Epithelial cell of prostate (primary cell): Measurements from ENCODE around the gene TPO.
"Not testable (repeated sequence)": the region's sequence is repeated elsewhere in the genome, so short reads cannot be mapped to it uniquely, and the experiment has no call there.

Source experiments
- DNase-seq: peaks from one replicate; pipeline ENCODE4 v3.0.0-alpha.2; 2011; ENCODE audit warnings: low read depth, low spot score
- H3K27ac ChIP-seq: fragments of 450-650 bp; 2 replicates; pipeline ENCODE4 v1.5.1; 2017; ENCODE audit warnings: mild to moderate bottlenecking

TPO gene

DNA sequence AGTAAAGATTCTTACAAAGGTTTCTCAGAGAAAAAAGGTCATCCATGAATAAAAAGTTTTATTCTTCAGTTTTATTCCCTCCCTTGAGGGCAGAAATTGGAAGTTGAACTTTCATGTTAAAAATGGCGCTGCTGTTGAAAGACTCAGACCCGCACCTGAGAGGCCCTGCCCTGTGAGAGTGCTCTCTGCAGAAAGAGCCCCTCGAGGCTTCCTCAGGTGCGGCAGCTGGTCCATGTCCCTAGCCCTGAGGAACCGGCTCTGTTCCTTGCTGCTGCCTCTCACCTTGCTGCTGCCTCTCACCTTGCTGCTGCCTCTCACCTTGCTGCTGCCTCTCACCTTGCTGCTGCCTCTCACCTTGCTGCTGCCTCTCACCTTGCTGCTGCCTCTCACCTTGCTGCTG is 104.0 kb downstream of the TPO start:
- DNase-seq, H3K27ac ChIP-seq: not testable (repeated sequence)

DNA sequence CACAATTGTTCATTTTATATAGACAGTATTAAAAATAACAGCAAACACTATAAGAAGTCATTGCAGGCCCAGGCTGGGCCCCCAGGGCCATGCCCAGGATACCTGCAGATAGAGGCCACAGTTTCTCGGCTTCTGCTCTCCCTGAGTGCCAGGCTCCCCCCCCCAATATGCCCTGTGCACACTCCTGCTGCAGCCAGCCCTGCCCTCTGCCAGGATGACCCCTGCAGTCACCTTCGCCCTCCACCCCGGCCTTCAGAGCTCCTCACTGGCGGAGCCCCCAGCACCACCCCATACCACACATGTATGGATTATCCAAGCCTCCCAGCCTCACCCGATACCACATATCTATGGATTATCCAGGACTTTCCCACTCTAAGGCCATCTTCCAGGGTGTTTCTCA is 104.5 kb downstream of the TPO start:
- H3K27ac ChIP-seq: no peak overlapping the region

DNA sequence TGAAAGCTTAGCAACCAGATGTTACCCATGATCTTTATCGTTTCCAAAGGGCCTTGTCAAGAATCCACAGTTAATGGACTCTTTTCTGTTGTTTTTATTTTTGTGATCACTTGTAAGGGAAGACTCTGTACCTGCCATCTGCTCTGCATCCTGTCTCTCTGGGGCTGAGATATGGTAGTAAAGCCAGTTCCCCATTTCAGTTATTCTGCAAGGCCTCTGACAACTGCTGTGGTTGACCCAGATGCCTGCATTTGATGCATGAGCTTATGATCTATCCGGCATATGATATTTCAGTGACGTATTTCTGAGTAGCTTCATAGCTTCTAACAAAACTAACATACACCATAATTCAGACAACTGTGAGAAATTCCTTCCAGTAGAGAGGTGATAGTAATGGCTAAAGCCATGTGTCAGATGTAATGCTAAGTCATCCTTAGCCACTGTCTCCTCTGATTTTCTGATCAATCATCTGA is 105.1 kb downstream of the TPO start:
- H3K27ac ChIP-seq: no peak overlapping the region
- DNase-seq: no peak

More for the DNA sequence above, 104.5 kb downstream of the TPO start:
- DNase-seq: no peak

DNA sequence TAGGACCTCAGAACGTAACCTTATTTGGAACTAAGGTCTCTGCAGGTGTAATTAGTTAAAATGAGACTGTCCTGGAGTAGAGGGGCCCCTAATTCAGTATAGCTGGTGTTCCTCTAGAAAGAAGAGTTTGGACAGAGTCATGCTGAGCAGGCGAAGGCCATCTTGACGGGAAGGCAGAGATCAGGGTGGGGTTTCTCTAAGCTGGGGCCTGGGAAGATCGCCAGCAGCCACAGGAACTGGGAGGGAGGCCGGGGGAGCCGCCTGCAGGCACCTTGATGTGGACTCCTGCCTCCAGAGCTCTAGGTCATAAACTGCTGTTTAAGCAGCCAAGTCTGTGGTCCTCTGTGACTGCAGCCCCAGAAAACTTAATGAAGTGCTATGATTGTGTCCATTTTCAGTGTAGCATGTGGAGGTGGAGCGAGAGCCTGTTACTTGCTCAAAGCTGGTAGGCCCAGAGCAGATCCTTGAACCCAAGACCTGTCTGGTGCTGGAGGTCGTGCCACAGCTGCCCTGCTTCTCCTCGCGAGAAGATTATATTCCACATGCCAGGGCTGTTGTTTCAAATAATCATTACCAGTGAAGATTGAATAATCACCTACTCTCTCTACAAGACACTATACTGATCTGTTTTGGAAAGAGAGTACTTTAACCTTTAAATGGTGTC is 105.7 kb downstream of the TPO start:
- no peak overlapping the region for H3K27ac ChIP-seq
- no peak for DNase-seq

DNA sequence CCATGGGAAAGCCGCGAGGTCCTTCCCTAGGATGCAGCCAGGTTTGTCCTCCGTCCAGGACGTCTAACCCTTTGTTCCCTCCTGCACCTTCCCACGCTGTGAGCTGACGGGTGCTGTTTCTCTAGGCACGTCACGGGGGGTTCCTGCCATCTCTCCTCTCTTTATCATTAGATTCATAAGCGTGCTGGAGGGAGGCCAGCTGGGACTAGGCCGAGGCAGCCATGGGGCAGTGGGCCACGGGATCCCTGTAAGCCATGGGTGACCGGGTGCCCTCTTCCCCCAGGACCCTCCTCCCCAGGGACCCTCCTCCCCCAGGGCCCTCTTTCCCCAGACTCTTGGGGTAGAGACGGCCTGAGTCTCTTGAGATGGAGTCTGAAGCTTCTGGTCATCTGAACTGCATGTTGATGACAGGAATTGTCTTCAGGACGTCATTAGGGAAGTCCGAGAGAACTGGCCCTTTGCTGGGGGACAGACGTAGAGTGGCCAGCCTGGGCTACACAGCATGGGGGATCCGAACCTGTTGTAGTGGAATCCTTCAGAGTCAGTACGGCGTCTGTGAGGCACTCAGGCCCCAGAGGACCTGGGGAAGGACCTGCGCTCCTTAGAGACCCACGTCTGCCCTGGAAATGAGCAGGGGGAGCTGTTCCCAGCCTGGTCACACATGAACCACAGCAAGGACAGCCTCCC is 108.1 kb downstream of the TPO start:
- no peak overlapping the region for H3K27ac ChIP-seq
- no peak for DNase-seq

DNA sequence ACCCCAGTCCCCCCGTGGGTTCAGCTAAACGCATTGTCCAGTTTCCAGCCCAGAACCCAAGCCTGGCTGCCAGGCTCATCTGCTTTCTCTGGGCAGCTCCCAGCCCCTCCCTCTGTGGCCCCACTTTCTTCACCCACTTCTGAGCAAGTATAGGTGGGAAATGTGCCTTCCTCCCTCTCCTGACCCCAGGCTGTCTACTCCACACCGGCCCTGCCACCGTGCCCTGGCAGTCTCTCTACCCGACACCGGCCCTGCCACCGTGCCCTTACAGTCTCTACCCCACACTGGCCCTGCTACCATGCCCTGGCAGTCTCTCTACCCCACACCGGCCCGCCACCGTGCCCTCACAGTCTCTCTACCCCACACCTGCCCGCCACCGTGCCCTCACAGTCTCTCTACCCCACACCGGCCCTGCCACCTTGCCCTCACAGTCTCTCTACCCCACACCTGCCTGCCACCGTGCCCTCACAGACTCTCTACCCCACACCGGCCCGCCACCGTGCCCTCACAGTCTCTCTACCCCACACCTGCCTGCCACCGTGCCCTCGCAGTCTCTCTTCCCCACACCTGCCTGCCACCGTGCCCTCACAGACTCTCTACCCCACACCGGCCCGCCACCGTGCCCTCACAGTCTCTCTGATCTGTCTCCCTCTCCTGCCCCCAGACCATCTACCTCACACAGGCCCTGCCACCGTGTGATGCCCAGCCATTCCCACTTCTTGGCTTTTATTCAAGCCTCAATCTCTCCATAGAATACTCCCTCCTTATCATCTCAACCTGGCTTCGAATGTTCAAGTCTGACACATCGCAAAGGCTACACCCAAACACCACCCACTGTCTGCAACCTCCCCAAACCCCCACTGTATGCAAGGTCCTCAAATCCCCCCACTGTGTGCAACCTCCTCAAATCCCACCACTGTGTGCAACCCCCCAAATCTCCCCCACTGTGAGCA is 108.9 kb downstream of the TPO start:
- DNase-seq: no peak
- H3K27ac ChIP-seq: no peak overlapping the region

DNA sequence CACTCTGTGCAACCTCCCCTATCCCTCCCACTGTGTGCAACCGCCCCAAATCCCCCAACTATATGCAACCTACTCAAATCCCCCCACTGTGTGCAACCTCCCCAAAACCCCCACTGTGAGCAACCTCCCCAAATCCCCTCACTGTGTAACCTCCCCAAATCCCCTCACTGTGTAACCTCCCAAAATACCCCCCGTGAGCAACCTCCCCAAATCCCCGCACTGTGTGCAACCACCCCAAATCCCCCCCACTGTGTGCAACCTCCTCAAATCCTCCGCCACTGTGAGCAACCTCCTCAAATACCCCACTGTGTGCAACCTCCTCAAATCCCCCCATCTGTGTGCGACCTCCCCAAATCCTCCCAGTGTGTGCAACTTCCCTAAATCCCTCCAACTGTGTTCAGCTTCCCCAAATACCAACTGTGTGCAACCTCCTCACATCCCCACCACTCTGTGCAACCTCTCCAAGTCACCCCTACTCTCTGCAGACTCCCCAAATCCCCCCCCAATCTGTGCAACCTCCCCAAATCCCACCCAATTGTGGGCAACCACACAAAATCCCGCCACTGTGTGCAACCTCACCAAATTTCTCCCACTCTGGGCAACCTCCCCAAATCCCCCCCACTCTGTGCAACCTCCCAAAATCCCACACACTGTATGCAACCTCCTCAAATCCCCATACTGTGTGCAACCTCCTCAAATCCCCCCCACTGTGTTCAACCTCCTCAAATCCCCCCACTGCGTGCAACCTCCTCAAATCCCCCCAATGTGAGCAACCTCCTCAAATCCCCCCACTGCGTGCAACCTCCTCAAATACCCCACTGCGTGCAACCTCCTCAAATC is 114.1 kb downstream of the TPO start:
- no peak for DNase-seq

DNA sequence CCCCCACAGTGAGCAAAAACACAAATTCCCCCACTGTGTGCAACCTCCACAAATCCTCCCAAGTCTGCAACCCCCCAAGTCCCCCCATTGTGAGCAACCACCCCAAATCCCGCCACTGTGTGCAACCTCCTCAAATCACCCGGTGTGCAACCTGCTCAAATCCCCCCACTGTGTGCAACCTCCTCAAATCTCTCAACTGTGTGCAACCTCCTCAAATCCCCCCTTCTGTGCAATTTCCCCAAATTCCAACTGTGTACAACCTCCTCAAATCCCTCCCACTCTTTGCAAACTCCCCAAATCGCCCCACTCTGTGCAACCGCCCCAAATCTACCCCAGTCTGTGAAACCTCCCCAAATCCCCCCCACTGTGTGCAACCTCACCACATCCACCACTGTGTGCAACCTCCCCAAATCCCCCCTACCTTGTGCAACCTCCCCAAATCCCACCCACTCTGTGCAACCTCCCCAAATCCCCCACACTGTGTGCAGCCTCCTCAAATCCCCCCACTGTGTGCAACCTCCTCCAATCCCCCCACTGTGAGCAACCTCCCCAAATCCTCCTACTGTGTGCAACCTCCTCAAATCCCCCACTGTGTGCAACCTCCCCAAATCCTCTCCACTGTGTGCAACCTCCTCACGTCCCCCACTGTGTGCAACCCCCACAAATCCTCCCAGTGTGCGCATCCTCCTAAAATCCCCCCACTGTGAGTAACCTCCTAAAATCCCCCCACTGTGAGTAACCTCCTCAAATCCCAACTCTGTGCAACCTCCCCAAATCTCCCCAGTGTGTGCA is 115.2 kb downstream of the TPO start:
- H3K27ac ChIP-seq: no peak overlapping the region
- DNase-seq: no peak

More for the DNA sequence above, 114.1 kb downstream of the TPO start:
- H3K27ac ChIP-seq: no peak overlapping the region

DNA sequence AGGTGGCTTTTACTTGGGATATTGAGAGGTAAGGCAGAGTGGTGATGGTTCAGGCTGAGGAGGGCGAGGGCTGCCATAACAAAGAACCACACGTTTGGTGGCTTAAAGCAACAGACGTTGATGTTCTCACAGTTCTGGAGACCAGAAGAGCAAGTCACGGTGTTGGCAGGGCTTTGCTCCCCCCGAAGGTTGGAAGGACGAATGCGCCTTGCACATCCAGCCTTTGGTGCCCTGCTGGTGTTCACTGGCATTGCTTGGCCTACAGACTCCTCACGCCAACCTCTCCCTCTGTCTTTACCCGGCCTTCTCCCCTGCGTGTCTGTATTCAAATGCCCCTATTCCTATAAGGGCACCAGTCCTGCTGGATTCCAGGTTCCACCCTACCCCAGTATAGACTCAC is 125.4 kb downstream of the TPO start:
- DNase-seq: no peak
- no peak overlapping the region for H3K27ac ChIP-seq

DNA sequence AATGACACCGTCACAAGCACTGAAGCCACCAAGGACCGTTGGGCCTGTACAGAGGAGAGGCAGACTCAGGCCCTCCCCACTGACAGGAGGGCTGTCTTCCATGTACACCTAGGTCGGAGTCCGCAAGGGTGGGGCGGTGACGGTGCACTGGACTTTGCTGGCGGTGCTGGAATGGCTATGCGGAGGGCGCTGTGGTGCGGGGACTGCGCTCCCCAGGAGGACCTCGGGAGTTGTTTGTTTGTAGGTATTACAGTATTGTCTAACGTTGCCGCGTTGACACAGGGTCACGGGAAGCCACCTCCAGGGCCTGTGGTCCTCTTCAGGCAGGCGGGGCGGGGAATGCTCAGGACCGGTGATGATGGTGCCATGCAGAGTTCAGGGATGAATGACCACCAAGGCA is 126.2 kb downstream of the TPO start:
- DNase-seq: no peak
- no peak overlapping the region for H3K27ac ChIP-seq

DNA sequence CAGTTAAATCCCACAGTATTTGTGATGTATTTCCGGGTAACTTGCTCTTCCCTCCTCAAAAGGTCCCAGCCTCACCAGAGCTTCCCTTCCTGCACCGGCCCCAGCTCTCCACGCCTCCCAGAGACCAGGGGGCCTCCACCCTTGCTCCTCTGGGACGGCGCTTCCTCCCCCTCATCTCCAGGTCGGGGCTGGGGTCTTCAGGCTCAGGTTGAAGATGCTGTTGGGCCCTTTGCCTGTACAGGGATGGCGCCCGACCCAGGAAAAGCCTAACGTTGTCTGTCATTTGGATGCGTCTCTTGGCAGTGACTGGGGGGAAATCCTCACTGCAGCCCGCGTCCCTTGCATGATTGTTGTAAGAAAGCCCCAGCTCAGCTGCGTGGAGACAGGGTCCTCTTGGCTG is 126.7 kb downstream of the TPO start:
- no peak for DNase-seq

DNA sequence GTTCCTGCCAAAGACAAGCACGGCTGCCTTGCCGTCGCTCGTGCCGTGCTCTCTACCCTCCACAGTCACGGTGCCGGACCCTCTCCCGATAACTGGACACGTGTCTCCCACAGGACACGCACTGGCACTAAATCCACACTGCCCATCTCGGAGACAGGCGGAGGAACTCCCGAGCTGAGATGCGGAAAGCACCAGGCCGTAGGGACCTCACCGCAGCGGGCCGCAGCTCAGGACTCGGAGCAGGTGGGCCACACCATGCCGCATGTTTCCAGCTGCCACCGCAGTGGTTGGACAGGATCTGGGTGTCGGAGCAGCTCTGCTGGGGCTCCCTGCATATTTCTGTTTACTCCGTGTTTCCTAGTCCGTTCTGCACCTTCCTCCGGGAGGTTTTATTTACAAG is 127.2 kb downstream of the TPO start:
- no peak for DNase-seq
- no peak overlapping the region for H3K27ac ChIP-seq

More for the DNA sequence above, 126.7 kb downstream of the TPO start:
- no peak overlapping the region for H3K27ac ChIP-seq

DNA sequence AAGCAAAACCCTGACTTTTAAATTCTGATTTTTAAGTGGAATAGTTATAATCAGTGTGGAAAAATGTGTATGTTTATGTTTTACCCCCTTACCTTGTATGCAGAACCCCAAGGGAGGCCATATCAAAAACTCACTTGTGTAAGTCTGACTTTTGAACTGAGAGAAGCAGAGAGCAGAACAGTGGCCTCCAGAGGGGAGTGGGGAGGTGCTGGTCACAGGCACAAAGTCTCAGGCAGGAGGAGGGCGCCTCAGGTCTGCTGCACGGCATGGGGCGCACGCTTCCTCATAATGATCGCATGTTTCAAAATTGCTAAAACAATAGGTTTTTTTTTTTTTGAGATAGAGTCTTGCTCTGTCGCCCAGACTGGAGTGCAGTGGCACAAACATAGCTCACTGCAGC is 127.8 kb downstream of the TPO start:
- no peak overlapping the region for H3K27ac ChIP-seq
- DNase-seq: no peak

DNA sequence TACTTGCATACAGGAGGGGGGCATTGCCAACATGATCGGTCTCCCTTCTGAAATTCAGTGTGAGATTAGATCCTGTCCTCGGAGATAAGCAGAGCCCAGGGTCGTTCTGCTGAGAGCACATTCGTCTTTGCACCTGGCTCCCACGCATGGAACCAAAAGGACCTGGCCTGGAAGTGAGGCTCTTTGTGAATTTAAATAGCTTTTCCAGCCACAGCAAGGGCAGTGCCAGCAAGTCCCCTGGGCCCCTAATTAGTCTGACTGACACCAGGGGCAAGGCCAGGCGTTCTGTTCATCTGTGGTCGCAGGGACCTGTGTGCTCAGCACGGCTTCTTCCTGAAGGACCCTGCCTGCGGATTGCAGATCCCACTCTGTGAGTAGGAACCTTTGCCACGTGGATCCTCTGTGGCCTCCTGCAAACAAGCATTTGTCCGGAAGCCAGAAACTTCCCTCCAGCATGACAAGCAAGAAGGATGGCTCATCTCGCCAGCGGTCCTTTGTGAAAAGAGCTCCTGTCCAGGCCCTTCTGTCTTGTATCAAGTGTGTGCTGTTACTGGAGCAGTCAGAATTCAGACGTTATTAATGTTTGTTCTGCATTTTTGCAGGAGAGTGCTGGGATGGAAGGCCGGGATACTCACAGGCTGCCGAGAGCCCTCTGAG is 128.7 kb downstream of the TPO start:
- no peak overlapping the region for H3K27ac ChIP-seq
- DNase-seq: no peak

DNA sequence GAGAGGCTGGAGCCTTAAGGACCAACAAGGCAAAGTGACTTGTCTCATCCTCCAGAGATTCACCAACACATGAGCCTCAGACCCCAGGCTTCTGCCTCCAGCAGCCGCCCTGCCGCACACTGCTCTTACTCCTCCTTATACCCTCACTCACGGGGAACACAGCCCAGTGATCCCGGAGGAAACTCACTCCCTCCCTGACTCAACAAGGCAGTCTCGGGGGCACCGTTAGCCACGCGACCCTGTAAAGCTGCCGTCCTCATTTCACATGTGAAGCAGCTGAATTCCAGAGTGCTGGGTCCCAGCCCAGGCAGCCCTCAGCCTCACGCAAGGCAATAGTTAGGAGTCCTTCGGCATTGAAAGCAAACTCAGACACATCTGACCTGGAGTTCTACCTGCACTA is 129.7 kb downstream of the TPO start:
- DNase-seq: no peak
- no peak overlapping the region for H3K27ac ChIP-seq

DNA sequence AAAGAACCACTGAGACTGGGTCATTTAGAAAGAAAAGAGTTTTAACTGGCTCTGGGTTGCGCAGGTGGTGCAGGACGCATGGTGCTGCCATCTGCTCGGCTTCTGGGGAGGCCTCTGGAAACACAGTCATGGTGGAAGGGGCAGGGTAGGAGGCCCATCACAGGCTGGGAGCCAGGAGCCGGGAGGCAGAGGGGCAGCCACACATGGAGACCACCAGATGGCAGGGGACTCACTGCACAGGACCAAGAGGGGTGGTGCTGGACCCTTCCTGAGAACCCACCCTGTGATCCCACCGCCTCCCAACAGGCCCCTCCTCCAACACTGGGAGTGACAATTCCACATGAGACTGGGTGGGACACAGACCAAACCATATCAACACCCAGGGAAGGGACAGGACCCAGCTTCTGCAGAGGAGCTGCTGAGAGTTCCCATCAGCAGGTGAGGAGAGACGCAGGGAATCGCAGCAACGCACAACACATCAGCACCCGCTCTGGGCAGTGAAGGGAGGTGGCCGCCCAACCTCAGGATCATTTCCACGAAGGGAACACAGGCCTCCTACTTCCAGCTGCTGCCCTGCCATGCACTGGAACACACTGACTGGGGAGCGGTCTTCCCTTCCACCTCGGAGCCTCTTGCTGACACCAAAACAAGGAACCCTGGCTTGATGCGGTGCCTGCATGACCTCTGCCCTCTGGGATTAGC is 130.7 kb downstream of the TPO start:
- H3K27ac ChIP-seq: no peak overlapping the region
- DNase-seq: no peak

DNA sequence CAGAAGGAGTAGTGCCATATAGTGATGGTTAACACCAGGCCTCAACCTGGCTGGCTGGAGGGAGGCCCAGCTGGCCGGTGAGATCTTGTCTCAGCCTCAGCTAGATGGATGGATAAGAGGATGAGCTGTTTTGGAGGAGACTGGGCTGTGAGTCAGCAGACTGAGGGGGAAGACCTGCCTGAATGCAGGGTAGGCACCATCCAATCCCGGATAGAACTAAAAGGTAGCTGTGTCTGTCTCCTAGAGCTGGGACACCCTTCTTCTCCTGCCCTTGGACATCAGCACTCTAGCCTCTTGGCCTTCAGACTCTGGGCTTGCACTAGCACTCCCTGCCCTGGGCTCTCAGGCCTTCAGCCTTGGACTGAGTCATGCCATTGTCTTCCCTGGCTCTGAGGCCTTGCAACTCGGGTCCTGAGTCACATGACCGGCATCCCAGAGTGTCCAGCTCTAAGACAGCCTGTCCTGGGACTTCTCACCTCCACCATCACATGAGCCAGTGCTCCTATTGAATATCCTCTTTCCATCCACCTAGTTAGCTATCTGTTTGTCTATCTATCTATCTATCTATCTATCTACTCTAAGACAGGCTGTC is 131.3 kb downstream of the TPO start:
- no peak overlapping the region for H3K27ac ChIP-seq
- DNase-seq: no peak
